ENCODE results near the gene SLC25A31. TPM values are rescaled to one million over a fixed set of nuclear protein-coding genes. Genes with fewer than 3 reads are reported as not detected.

Gene SLC25A31
- total RNA-seq, 1 donor from 2014 or later, result not detected

- no peak overlapping the region for H3K27ac ChIP-seq (ENCODE audit: low read depth, low read length)
- H3K4me1 ChIP-seq (ENCODE audit: control insufficient read depth in 3 of 3, insufficient read depth in 3 of 3, low read length in 3 of 3), result peaks cover 0 to 6% (median 0%) of the 10 kb centered on the region in 3 donors
- no peaks in the 10 kb centered on the region for H3K36me3 ChIP-seq (ENCODE audit: control insufficient read depth in 3 of 3, insufficient read depth in 3 of 3, low read length in 3 of 3)
- H3K4me3 ChIP-seq (ENCODE audit: low read length in 3 of 3), result no peak overlapping the region
- no peaks in the 10 kb centered on the region for H3K27me3 ChIP-seq (ENCODE audit: control insufficient read depth in 3 of 3, insufficient read depth in 3 of 3, low read length in 3 of 3)
- H3K9me3 ChIP-seq (ENCODE audit: control insufficient read depth in 3 of 3, low read length in 3 of 3), result no peaks in the 10 kb centered on the region
- H3K9ac ChIP-seq (ENCODE audit: low read depth in 1 of 3, low read length in 3 of 3), result no peak overlapping the region
These were observed 58.3 kb downstream of the SLC25A31 start for GRCh38 chr4:127788517-127788916.

- H3K36me3 ChIP-seq (ENCODE audit: control insufficient read depth in 3 of 3, insufficient read depth in 3 of 3, low read length in 3 of 3), result no peaks in the 10 kb centered on the region
- no peaks in the 10 kb centered on the region for H3K9me3 ChIP-seq (ENCODE audit: control insufficient read depth in 3 of 3, low read length in 3 of 3)
- H3K4me3 ChIP-seq (ENCODE audit: low read length in 3 of 3), result no peak overlapping the region
- H3K27me3 ChIP-seq (ENCODE audit: control insufficient read depth in 3 of 3, insufficient read depth in 3 of 3, low read length in 3 of 3), result no peaks in the 10 kb centered on the region
- H3K9ac ChIP-seq (ENCODE audit: low read depth in 1 of 3, low read length in 3 of 3), result no peak overlapping the region
- no peaks in the 10 kb centered on the region for H3K4me1 ChIP-seq (ENCODE audit: control insufficient read depth in 3 of 3, insufficient read depth in 3 of 3, low read length in 3 of 3)
- no peak overlapping the region for H3K27ac ChIP-seq (ENCODE audit: low read depth, low read length)
These were observed 61.2 kb downstream of the SLC25A31 start for GRCh38 chr4:127791391-127791790.

- H3K4me1 ChIP-seq (ENCODE audit: control insufficient read depth in 3 of 3, insufficient read depth in 3 of 3, low read length in 3 of 3), result no peaks in the 10 kb centered on the region
These were observed 63.3 kb downstream of the SLC25A31 start for GRCh38 chr4:127793528-127793927.

GRCh38 chr4:127799711-127800110 is 69.5 kb downstream of the SLC25A31 start:
- Histone ChIP-seq H3K9me3 (ENCODE audit: control insufficient read depth in 3 of 3, low read length in 3 of 3) (no peaks in the 10 kb centered on the region), H3K9ac (ENCODE audit: low read depth in 1 of 3, low read length in 3 of 3) (no peak overlapping the region), H3K27ac (ENCODE audit: low read depth, low read length) (no peak overlapping the region), H3K27me3 (ENCODE audit: control insufficient read depth in 3 of 3, insufficient read depth in 3 of 3, low read length in 3 of 3) (no peaks in the 10 kb centered on the region), H3K36me3 (ENCODE audit: control insufficient read depth in 3 of 3, insufficient read depth in 3 of 3, low read length in 3 of 3) (no peaks in the 10 kb centered on the region), H3K4me3 (ENCODE audit: low read length in 3 of 3) (no peak overlapping the region), H3K4me1 (ENCODE audit: control insufficient read depth in 3 of 3, insufficient read depth in 3 of 3, low read length in 3 of 3) (no peaks in the 10 kb centered on the region)

More at GRCh38 chr4:127793528-127793927, 63.3 kb downstream of the SLC25A31 start:
- Histone ChIP-seq H3K27me3 (ENCODE audit: control insufficient read depth in 3 of 3, insufficient read depth in 3 of 3, low read length in 3 of 3) (no peaks in the 10 kb centered on the region), H3K27ac (ENCODE audit: low read depth, low read length) (no peak overlapping the region), H3K36me3 (ENCODE audit: control insufficient read depth in 3 of 3, insufficient read depth in 3 of 3, low read length in 3 of 3) (no peaks in the 10 kb centered on the region), H3K4me3 (ENCODE audit: low read length in 3 of 3) (no peak overlapping the region), H3K9ac (ENCODE audit: low read depth in 1 of 3, low read length in 3 of 3) (no peak overlapping the region), H3K9me3 (ENCODE audit: control insufficient read depth in 3 of 3, low read length in 3 of 3) (no peaks in the 10 kb centered on the region)

GRCh38 chr4:127809173-127809800 is 79.1 kb downstream of the SLC25A31 start:
- Histone ChIP-seq H3K36me3 (ENCODE audit: control insufficient read depth in 3 of 3, insufficient read depth in 3 of 3, low read length in 3 of 3) (no peaks in the 10 kb centered on the region), H3K27ac (ENCODE audit: low read depth, low read length) (no peak overlapping the region), H3K27me3 (ENCODE audit: control insufficient read depth in 3 of 3, insufficient read depth in 3 of 3, low read length in 3 of 3) (no peaks in the 10 kb centered on the region), H3K4me3 (ENCODE audit: low read length in 3 of 3) (no peak overlapping the region), H3K4me1 (ENCODE audit: control insufficient read depth in 3 of 3, insufficient read depth in 3 of 3, low read length in 3 of 3) (no peaks in the 10 kb centered on the region), H3K9me3 (ENCODE audit: control insufficient read depth in 3 of 3, low read length in 3 of 3) (no peaks in the 10 kb centered on the region), H3K9ac (ENCODE audit: low read depth in 1 of 3, low read length in 3 of 3) (no peak overlapping the region)

GRCh38 chr4:127810551-127810950 is 80.4 kb downstream of the SLC25A31 start:
- Histone ChIP-seq H3K9ac (ENCODE audit: low read depth in 1 of 3, low read length in 3 of 3) (no peak overlapping the region), H3K4me1 (ENCODE audit: control insufficient read depth in 3 of 3, insufficient read depth in 3 of 3, low read length in 3 of 3) (no peaks in the 10 kb centered on the region), H3K27me3 (ENCODE audit: control insufficient read depth in 3 of 3, insufficient read depth in 3 of 3, low read length in 3 of 3) (no peaks in the 10 kb centered on the region), H3K27ac (ENCODE audit: low read depth, low read length) (no peak overlapping the region), H3K36me3 (ENCODE audit: control insufficient read depth in 3 of 3, insufficient read depth in 3 of 3, low read length in 3 of 3) (no peaks in the 10 kb centered on the region), H3K9me3 (ENCODE audit: control insufficient read depth in 3 of 3, low read length in 3 of 3) (no peaks in the 10 kb centered on the region), H3K4me3 (ENCODE audit: low read length in 3 of 3) (no peak overlapping the region)

- Histone ChIP-seq H3K9ac (ENCODE audit: low read depth in 1 of 3, low read length in 3 of 3) (no peak overlapping the region), H3K36me3 (ENCODE audit: control insufficient read depth in 3 of 3, insufficient read depth in 3 of 3, low read length in 3 of 3) (peaks cover 0 to 4% (median 0%) of the 10 kb centered on the region in 3 donors), H3K4me1 (ENCODE audit: control insufficient read depth in 3 of 3, insufficient read depth in 3 of 3, low read length in 3 of 3) (no peaks in the 10 kb centered on the region), H3K4me3 (ENCODE audit: low read length in 3 of 3) (no peak overlapping the region), H3K27me3 (ENCODE audit: control insufficient read depth in 3 of 3, insufficient read depth in 3 of 3, low read length in 3 of 3) (no peaks in the 10 kb centered on the region), H3K27ac (ENCODE audit: low read depth, low read length) (no peak overlapping the region), H3K9me3 (ENCODE audit: control insufficient read depth in 3 of 3, low read length in 3 of 3) (no peaks in the 10 kb centered on the region)
These were observed 92.2 kb downstream of the SLC25A31 start for GRCh38 chr4:127822430-127822829.

Other genes with a start within 250 kb of the SLC25A31 start
- gene INTU, start 97.4 kb upstream of the SLC25A31 start, total RNA-seq, result 9.9 TPM
- 1.6 TPM for gene HSPA4L, start 51.9 kb downstream of the SLC25A31 start, total RNA-seq
- 5.7 TPM for gene PLK4, start 150.5 kb downstream of the SLC25A31 start, total RNA-seq
- gene MFSD8, start 234.8 kb downstream of the SLC25A31 start, total RNA-seq, result 37.1 TPM
- 13.6 TPM for gene ABHD18, start 235.0 kb downstream of the SLC25A31 start, total RNA-seq

Measured in skeletal muscle tissue (tissue), 4 donors.